Esophagus (tissue), 2 donors: ENCODE measurements around the gene MEF2A. TPM values are rescaled to one million over a fixed set of nuclear protein-coding genes. Genes with fewer than 3 reads are reported as not detected.

ENCODE experiments used
- H3K27ac ChIP-seq, 2 donors: one replicate each; pipeline ENCODE4 v1.5.1; 2013; ENCODE audit warnings: low read depth in 2 of 2, mild to moderate bottlenecking in 2 of 2, inconsistent platforms in 1 of 2, low read length in 1 of 2, moderate library complexity in 1 of 2
- H3K27me3 ChIP-seq, 2 donors: one replicate each; pipeline ENCODE4 v1.6.1; 2013; ENCODE audit warnings: low read length in 2 of 2, control low read depth in 1 of 2, mild to moderate bottlenecking in 1 of 2; ENCODE audit not compliant: insufficient read depth in 2 of 2, control insufficient read depth in 1 of 2
- H3K36me3 ChIP-seq, 2 donors: one replicate each; pipeline ENCODE4 v1.6.1; 2013; ENCODE audit warnings: low read length in 1 of 2; ENCODE audit not compliant: control insufficient read depth in 2 of 2, insufficient read depth in 2 of 2
- H3K4me1 ChIP-seq, 2 donors: one replicate each; pipeline ENCODE4 v1.6.1; 2013; ENCODE audit warnings: low read length in 1 of 2; ENCODE audit not compliant: control insufficient read depth in 2 of 2, insufficient read depth in 2 of 2
- H3K4me3 ChIP-seq, 2 donors: one replicate each; pipeline ENCODE4 v1.5.1; 2013; ENCODE audit warnings: low read length in 2 of 2, mild to moderate bottlenecking in 2 of 2, low read depth in 1 of 2, moderate library complexity in 1 of 2
- H3K9me3 ChIP-seq, 2 donors: one replicate each; pipeline ENCODE4 v1.6.1; 2013; ENCODE audit warnings: mild to moderate bottlenecking in 2 of 2, low read depth in 1 of 2, low read length in 1 of 2, moderate library complexity in 1 of 2; ENCODE audit not compliant: control insufficient read depth in 2 of 2, insufficient read depth in 1 of 2
- WGBS, 2 donors: extraction: QIAGEN DNeasy Blood & Tissue Kit; methylation state at CpG; one replicate each; pipeline ENCODE4 v1.1.7; 2013; 5-methylcytosine and 5-hydroxymethylcytosine counted together
- polyA plus RNA-seq, 2 donors: library from polyadenylated mRNA; stranded (reverse); fragments of 200-250 nt; gene quantifications; one replicate each; pipeline ENCODE4 v1.2.3, GENCODE V29; 2013
- donor health status: healthy with polysubstance abuse.
- donor health status: Bipolar disorder and iron deficiency.

The MEF2A gene
- polyA plus RNA-seq, 2 donors: 7.5 to 8.6 TPM

DNA sequence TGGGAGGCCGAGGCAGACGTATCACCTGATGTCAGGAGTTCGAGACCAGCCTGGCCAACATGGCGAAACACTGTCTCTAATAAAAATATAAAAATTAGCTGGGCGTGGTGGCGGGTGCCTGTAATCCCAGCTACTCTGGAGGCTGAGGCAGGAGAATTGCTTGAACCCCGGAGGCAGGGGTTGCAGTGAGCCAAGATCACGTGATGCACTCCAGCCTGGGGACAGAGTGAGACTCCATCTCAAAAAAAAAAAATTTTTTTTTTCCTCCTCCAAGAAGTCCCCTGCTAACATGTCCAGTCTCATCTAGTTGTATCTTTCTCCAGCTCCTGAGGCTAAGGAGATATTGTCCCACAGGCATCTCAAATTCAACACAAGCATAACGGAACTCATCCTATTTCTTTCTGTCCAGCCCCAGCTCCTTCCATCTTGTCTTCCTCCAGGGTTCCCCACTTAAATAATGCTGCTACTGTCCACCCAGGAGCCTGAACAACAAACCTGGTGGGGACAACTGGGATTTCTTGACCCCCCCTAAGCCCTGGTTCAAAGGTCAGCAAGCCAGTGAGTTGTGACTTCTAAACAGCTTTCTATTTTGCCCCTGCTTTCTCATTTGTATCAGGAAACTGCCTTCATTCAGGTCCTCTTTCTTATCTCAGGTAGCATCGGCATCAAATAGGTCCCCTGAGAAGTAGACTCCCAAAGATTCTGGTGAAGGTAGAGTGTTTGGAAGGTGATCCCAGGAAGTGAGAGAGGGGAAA lies 4.1 kb upstream of the MEF2A start:
- WGBS, 2 donors: 93 to 96% methylated on average over 10 of the region's 10 CpGs
- Histone ChIP-seq H3K36me3 (no peaks in the 10 kb centered on the region), H3K9me3 (no peaks in the 10 kb centered on the region), H3K4me1 (peaks cover 0 to 3% of the 10 kb centered on the region in 2 donors), H3K4me3 (no peak overlapping the region), H3K27ac (no peak overlapping the region), H3K27me3 (no peaks in the 10 kb centered on the region)

- Histone ChIP-seq H3K36me3 (no peaks in the 10 kb centered on the region), H3K27me3 (no peaks in the 10 kb centered on the region), H3K4me1 (peaks cover 0 to 3% of the 10 kb centered on the region in 2 donors), H3K9me3 (no peaks in the 10 kb centered on the region), H3K4me3 (no peak overlapping the region), H3K27ac (no peak overlapping the region)
- WGBS, 2 donors: 81 to 84% methylated on average over 2 of the region's 2 CpGs
Observed at GRCh38 chr15:99562238-99562637, 3.5 kb upstream of the MEF2A start.

GRCh38 chr15:99564221-99565048 lies 1.3 kb upstream of the MEF2A start:
- Histone ChIP-seq H3K27me3 (no peaks in the 10 kb centered on the region), H3K4me3 (peak overlapping the region; percentile 47 to 88), H3K27ac (peak overlapping the region; percentile 94 to 95), H3K9me3 (no peaks in the 10 kb centered on the region), H3K36me3 (no peaks in the 10 kb centered on the region), H3K4me1 (peaks cover 0 to 3% of the 10 kb centered on the region in 2 donors)
- WGBS, 2 donors: 38 to 40% methylated on average over 11 of the region's 11 CpGs

DNA sequence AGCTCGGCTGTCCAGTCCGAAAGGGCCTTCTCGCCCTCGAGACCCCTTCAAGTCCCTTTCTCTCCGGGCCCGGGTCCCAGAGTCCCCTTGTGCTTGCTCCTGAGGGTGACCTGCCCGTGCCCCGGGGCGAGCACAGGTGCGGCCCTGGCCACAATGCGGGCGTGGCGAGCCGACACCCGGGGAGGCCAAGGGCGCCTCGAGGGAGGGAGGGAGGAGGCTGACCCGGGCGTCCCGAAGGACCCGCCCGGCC lies 810 bp upstream of the MEF2A start:
- Histone ChIP-seq H3K27me3 (no peaks in the 10 kb centered on the region), H3K4me1 (peaks cover 0 to 3% of the 10 kb centered on the region in 2 donors), H3K27ac (peak overlapping the region; percentile 94 to 95), H3K9me3 (no peaks in the 10 kb centered on the region), H3K36me3 (no peaks in the 10 kb centered on the region), H3K4me3 (peak overlapping the region; percentile 47 to 88)
- 6 to 7% methylated on average over 15 to 22 of the region's 22 CpGs for WGBS, 2 donors

DNA sequence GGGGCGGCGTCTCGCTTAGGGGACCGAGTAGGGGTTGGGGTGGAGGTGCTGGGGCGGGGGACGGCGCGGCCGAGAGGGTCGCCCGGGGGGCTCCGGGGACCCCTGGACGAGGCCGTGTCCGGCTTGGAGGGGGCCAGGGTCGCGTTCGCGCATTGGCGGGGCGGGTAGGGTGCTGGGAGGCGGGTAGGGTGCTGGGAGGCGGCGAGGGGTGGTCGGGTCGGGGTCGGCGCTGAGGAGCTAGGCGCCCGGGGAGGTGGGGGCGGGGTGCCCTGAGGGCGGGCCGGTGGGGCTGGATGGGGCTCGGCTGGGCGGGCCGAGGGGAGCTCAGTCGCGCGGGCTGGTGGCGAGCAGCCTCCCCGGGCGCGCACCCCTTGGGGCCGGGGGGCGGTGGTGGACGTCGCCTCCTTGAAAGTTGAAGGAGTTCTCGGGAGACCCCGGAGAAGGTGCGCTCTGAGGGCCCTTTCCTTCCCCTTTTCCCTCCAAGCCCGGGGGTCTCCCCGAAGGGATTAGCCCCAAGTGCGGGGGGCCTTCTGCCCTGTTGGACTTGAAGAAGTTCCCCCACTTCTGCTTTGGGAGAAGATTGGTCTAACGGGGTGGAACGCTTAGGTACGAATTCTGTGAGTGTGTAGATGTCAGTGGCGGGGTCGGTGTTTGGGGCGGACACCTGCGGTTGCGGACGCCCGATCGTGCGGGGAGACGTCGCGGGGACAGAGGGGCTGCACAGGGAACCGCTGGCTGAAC lies 543 bp downstream of the MEF2A start:
- H3K4me1 ChIP-seq: peaks cover 0 to 3% of the 10 kb centered on the region in 2 donors

DNA sequence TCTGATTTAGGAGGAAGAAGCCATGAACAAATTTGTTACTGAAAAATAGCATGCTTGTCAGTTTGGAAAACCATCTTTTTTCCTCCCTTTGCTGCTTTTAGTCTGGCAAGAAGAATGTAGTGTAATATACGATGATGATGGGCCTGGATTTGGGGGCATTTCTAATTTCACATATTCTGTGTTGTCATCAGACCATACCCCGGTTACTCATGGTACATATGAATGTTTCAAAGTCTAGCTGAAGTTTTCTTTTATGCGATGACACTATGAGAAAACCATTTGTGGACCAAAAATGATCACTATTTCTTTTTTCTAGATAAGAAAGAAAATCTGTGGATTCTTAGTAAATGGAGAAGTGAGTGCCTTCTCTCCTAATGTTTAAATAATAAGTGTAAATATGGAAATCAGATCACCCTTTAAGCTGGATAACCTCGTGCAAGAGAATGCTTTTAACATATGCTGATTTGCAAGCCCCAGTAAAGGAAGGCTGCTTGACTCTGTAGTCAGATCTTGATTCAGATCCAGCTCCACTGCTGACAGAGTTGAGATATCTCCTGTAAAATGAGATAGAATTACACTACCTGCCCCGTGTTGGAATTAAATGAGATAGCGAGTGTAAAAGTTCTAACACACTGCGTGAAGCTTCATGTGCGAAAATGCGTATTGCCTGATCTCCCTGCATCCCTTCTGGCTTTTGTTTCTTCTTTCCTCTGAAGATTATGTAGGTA lies 3.0 kb downstream of the MEF2A start:
- Histone ChIP-seq H3K4me3 (peak overlapping the region in 1 of 2 donors; percentile 8), H3K36me3 (no peaks in the 10 kb centered on the region), H3K9me3 (no peaks in the 10 kb centered on the region), H3K4me1 (peaks cover 0 to 3% of the 10 kb centered on the region in 2 donors), H3K27me3 (no peaks in the 10 kb centered on the region), H3K27ac (peak overlapping the region in 1 of 2 donors; percentile 26)
- WGBS, 2 donors: 55% methylated on average over 9 of the region's 9 CpGs

More for the DNA sequence above, 543 bp downstream of the MEF2A start:
- H3K27me3 ChIP-seq: no peaks in the 10 kb centered on the region
- H3K4me3 ChIP-seq: peak overlapping the region; percentile 70 to 88
- H3K36me3 ChIP-seq: no peaks in the 10 kb centered on the region
- peak overlapping the region; percentile 94 to 95 for H3K27ac ChIP-seq
- no peaks in the 10 kb centered on the region for H3K9me3 ChIP-seq
- 0 to 1% methylated on average over 29 to 69 of the region's 69 CpGs for WGBS, 2 donors

DNA sequence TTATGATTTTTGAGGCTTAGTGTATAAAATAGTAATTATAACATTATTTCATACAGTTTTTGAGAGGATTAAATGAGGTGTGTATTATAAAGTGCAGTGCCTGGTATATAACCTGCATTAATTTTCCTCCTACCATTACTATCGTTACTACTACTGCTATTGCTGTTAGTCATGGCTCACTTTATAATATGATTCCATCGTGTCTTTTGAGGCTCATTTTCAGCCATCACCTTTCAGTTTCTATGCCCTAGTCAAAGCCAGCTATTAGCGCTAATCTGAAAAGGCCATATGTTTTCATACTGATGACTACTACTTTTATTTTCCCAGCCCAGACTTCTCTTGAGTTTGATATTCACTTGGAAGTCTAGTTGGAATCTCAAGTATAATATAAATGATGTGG lies 5.5 kb downstream of the MEF2A start:
- Histone ChIP-seq H3K4me3 (no peak overlapping the region), H3K36me3 (no peaks in the 10 kb centered on the region), H3K27ac (no peak overlapping the region), H3K27me3 (no peaks in the 10 kb centered on the region), H3K9me3 (no peaks in the 10 kb centered on the region), H3K4me1 (peaks cover 0 to 2% of the 10 kb centered on the region in 2 donors)
- 73 to 85% methylated on average over 3 of the region's 3 CpGs for WGBS, 2 donors

- Histone ChIP-seq H3K36me3 (no peaks in the 10 kb centered on the region), H3K27ac (no peak overlapping the region), H3K9me3 (no peaks in the 10 kb centered on the region), H3K4me1 (peaks cover 0 to 2% of the 10 kb centered on the region in 2 donors), H3K27me3 (no peaks in the 10 kb centered on the region), H3K4me3 (no peak overlapping the region)
- 64 to 82% methylated on average over 4 of the region's 4 CpGs for WGBS, 2 donors
Observed at GRCh38 chr15:99574048-99574447, 8.3 kb downstream of the MEF2A start.

- Histone ChIP-seq H3K4me1 (peaks cover 0 to 2% of the 10 kb centered on the region in 2 donors), H3K9me3 (no peaks in the 10 kb centered on the region), H3K27me3 (no peaks in the 10 kb centered on the region), H3K27ac (no peak overlapping the region), H3K4me3 (no peak overlapping the region), H3K36me3 (no peaks in the 10 kb centered on the region)
- WGBS, 2 donors: 81 to 94% methylated on average over 6 of the region's 6 CpGs
Observed at GRCh38 chr15:99574502-99574901, 8.7 kb downstream of the MEF2A start.
